Ovary (tissue), 3 donors: ENCODE measurements around the gene MYO9A.

Source experiments
- CTCF ChIP-seq, 3 donors: fragments of 450-650 bp in 2 of 3; fragments of 200-600 bp in 1 of 3; IDR thresholded peaks; one replicate each; pipeline versions ENCODE4 v1.5.1 to v1.8.0; 2016 to 2022; ENCODE audit warnings: antibody characterized with exemption in 3 of 3, mild to moderate bottlenecking in 1 of 3
- POLR2A ChIP-seq: fragments of 450-650 bp; IDR thresholded peaks from one replicate; pipeline ENCODE4 v1.6.1; 2017; ENCODE audit warnings: antibody characterized with exemption, mild to moderate bottlenecking, moderate library complexity
- donor health status: DM: no; HTN: no; CAD: no.

GRCh38 chr15:72034859-72035650 is 82.9 kb downstream of the MYO9A start:
- TF ChIP-seq CTCF (IDR thresholded peaks at IDR 0.05) (no peak), POLR2A (no peak)
